HCT116 (cell line): ENCODE results near the gene F10. TPM values are rescaled to one million over a fixed set of nuclear protein-coding genes. Genes with fewer than 3 reads are reported as not detected.

ENCODE experiments used
- ATAC-seq: fragments of 200-7000 bp; cut with Tn5 transposase; 2 replicates; pipeline ENCODE4 v1.9.1; 2020; ENCODE audit warnings: mild to moderate bottlenecking, moderate library complexity
- BruUV-seq: library from RNA; stranded (reverse); fragments of 400-500 nt; replicated peaks from 2 replicates; lab custom pipeline; 2021; lab: Mats Ljungman, UMichigan
- CTCF ChIA-PET: fragments of 300-600 bp; sonication (Branson Sonifier 250); formaldehyde crosslinking; loops from one replicate; lab custom pipeline; 2021; ENCODE audit warnings: antibody characterized with exemption; lab: Charles Lee
- POLR2A ChIA-PET: fragments of 300-600, 350-600 bp; sonication (Branson Sonifier 250); formaldehyde crosslinking; loops from one replicate; lab custom pipeline; 2021; ENCODE audit warnings: antibody characterized with exemption; lab: Charles Lee
- RAD21 ChIA-PET, 2 experiments: fragments of 300-600 bp; sonication (Branson Sonifier 250); formaldehyde crosslinking; loops; one replicate each; lab custom pipeline; 2023; ENCODE audit warnings: low total read pairs in 2 of 2; ENCODE audit not compliant: uncharacterized antibody in 2 of 2, unreplicated experiment in 2 of 2, low non-redundant PET in 1 of 2; lab: Charles Lee
- DNase-seq: peaks from one replicate; pipeline ENCODE4 v3.0.0-alpha.2; 2010; ENCODE audit warnings: low read depth, low spot score
- H2AFZ ChIP-seq: fragments of 200-600 bp; shearing (Covaris generic), sonication (generic); 2 replicates; pipeline ENCODE4 v1.6.1; 2017; ENCODE audit warnings: low read depth, mixed run types, mixed read lengths, antibody characterized with exemption, low read length; ENCODE audit not compliant: poor library complexity, severe bottlenecking
- H3K27ac ChIP-seq: 2 replicates; pipeline ENCODE4 v1.5.1; 2012; ENCODE audit warnings: low read depth, low read length
- H3K27me3 ChIP-seq: fragments of 200-600 bp; sonication (generic); 2 replicates; pipeline ENCODE4 v1.6.1; 2016; ENCODE audit warnings: mixed run types, low read length, mixed read lengths; ENCODE audit not compliant: insufficient read depth
- H3K36me3 ChIP-seq, 2 experiments: fragments of 200-500 bp in 1 of 2; fragments of 200-600 bp in 1 of 2; sonication (Bioruptor generic) in 1 of 2; sonication (generic) in 1 of 2; 2 replicates each; pipeline versions ENCODE4 v1.5.1 to v1.6.1; 2014 to 2016; ENCODE audit warnings: low read length in 2 of 2, inconsistent platforms in 1 of 2, mixed read lengths in 1 of 2, mixed run types in 1 of 2; ENCODE audit not compliant: insufficient read depth in 2 of 2, control insufficient read depth in 1 of 2
- H3K4me1 ChIP-seq, 2 experiments: fragments of 200-600 bp in 1 of 2; sonication (generic) in 1 of 2; 2 replicates each; pipeline versions ENCODE4 v1.5.1 to v1.6.1; 2012 to 2017; ENCODE audit warnings: low read length in 2 of 2, inconsistent platforms in 1 of 2, mild to moderate bottlenecking in 1 of 2, mixed read lengths in 1 of 2, mixed run types in 1 of 2, moderate library complexity in 1 of 2; ENCODE audit not compliant: insufficient read depth in 2 of 2, control insufficient read depth in 1 of 2
- H3K4me2 ChIP-seq: fragments of 200-600 bp; sonication (generic); 2 replicates; pipeline ENCODE4 v1.6.1; 2017; ENCODE audit warnings: mixed run types, low read length, mixed read lengths
- H3K4me3 ChIP-seq, 2 experiments: fragments of 200-600 bp in 1 of 2; sonication (generic) in 1 of 2; replicated peaks in 1 of 2; 2 replicates each; pipeline ENCODE4 v1.5.1; 2011 to 2016; ENCODE audit warnings: low read length in 2 of 2, control low read depth in 1 of 2, low read depth in 1 of 2, mild to moderate bottlenecking in 1 of 2, mixed read lengths in 1 of 2, mixed run types in 1 of 2
- H3K79me2 ChIP-seq: fragments of 200-600 bp; sonication (generic); 2 replicates; pipeline ENCODE4 v1.6.1; 2017; ENCODE audit warnings: mild to moderate bottlenecking, mixed run types, low read length, moderate library complexity, mixed read lengths; ENCODE audit not compliant: insufficient read depth
- H3K9ac ChIP-seq: fragments of 200-600 bp; sonication (generic); 2 replicates; pipeline ENCODE4 v1.6.1; 2016; ENCODE audit warnings: low read length, mixed read lengths
- H3K9me2 ChIP-seq: fragments of 200-600 bp; sonication (generic), shearing (Covaris generic); 2 replicates; pipeline ENCODE4 v1.6.1; 2017; ENCODE audit warnings: mixed run types, mild to moderate bottlenecking, moderate library complexity; ENCODE audit not compliant: insufficient read depth
- H3K9me3 ChIP-seq, 2 experiments: fragments of 200-500 bp in 1 of 2; fragments of 200-600 bp in 1 of 2; sonication (Bioruptor generic) in 1 of 2; sonication (generic) in 1 of 2; 2 replicates each; pipeline ENCODE4 v1.6.1; 2014 to 2017; ENCODE audit warnings: low read length in 2 of 2, mixed read lengths in 2 of 2, inconsistent platforms in 1 of 2, low read depth in 1 of 2, mild to moderate bottlenecking in 1 of 2, mixed run types in 1 of 2, moderate library complexity in 1 of 2; ENCODE audit not compliant: control insufficient read depth in 1 of 2, insufficient read depth in 1 of 2
- H4K20me1 ChIP-seq: fragments of 200-600 bp; sonication (generic), shearing (Covaris generic); 2 replicates; pipeline ENCODE4 v1.6.1; 2017; ENCODE audit warnings: mixed run types, mild to moderate bottlenecking, moderate library complexity; ENCODE audit not compliant: insufficient read depth
- POLR2A ChIP-seq: IDR thresholded peaks from 2 replicates; pipeline ENCODE4 v1.7.0; 2011; ENCODE audit warnings: borderline replicate concordance; ENCODE audit not compliant: insufficient read depth, insufficient read length; ENCODE audit errors: extremely low read depth
- RAD21 ChIP-seq: IDR thresholded peaks from 2 replicates; pipeline ENCODE4 v1.6.1; 2012; ENCODE audit warnings: low read depth, mild to moderate bottlenecking
- ZNF274 ChIP-seq: fragments of 200-500 bp; sonication (Bioruptor generic); IDR thresholded peaks from 2 replicates; pipeline ENCODE4 v1.6.1; 2014; ENCODE audit warnings: mild to moderate bottlenecking, low read depth, low read length, inconsistent platforms
- intact Hi-C: fragments of 100-400 bp; cut with micrococcal nuclease; formaldehyde crosslinking; loops from 2 replicates; pipeline ENCODE4 v1.10.0; 2022
- total RNA-seq: library from RNA; stranded (reverse); gene quantifications from one replicate; pipeline ENCODE4 v1.2.1, GENCODE V29; 2021; ENCODE audit not compliant: unreplicated experiment
- TF ChIP-seq, protein P1 (sequence below): IDR thresholded peaks from 2 replicates; pipeline ENCODE4 v1.6.1; 2012

F10 gene
- total RNA-seq, 1 experiment from 2014 or later, result 4.0 TPM

DNA sequence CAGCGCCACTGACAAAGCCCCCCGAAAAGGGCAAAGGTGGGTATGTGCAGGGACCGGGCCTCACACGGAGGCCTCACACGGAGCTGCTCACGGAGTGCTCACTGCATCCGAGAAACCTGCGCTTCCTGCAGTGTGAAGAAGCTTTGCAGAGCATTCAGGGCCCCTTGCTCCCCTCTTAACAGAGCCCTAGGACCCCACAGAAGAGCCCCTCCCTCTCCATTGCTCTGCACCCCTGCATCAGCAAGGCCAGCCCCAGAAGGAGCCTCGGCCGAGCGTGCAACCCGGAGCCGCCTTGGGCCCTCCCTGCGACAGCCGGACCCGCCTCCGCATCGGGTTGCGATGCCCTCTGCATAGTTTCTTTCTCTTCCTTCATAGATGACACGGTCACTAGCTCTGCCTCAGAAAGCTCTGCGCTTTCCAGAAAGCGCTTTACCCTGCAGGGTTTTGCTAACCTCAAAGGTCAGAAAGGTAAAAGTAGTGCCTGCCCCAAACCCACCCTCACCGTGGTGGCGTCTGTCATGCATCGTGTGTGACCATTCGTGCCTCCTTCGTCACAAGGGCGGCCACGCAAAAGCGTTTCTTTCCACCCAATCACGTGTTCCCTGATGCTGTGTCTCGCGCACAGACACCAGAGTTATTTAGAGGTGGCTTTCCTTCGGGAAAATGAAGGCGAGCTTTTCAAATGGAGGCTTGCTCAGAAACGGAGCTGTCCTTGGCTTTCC, 32.7 kb upstream of the F10 start:
- no peaks in the 10 kb centered on the region for H4K20me1 ChIP-seq
- no peak overlapping the region for H3K4me2 ChIP-seq
- H3K36me3 ChIP-seq, result no peaks in the 10 kb centered on the region
- CTCF ChIA-PET, result no interaction called here
- H3K9ac ChIP-seq, result no peak overlapping the region
- no peaks in the 10 kb centered on the region for H3K9me2 ChIP-seq
- RAD21 ChIA-PET, result no interaction called here
- H3K4me3 ChIP-seq, result no peak overlapping the region
- intact Hi-C loops, result loop anchor here (10.0 kb wide), 1 partner anchor 65 kb away; the partner anchor contains the start of gene PROZ
- BruUV-seq, result no TSS peak
- no peak for DNase-seq
- H3K27me3 ChIP-seq, result no peaks in the 10 kb centered on the region
- no peaks in the 10 kb centered on the region for H3K79me2 ChIP-seq
- H3K27ac ChIP-seq, result no peak overlapping the region
- ATAC-seq, result no peak
- no peaks in the 10 kb centered on the region for H3K4me1 ChIP-seq
- no peak overlapping the region for H2AFZ ChIP-seq
- TF ChIP-seq RAD21 (no peak), POLR2A (peak; percentile 42)
- POLR2A ChIA-PET, result no interaction called here
- no peaks in the 10 kb centered on the region for H3K9me3 ChIP-seq

DNA sequence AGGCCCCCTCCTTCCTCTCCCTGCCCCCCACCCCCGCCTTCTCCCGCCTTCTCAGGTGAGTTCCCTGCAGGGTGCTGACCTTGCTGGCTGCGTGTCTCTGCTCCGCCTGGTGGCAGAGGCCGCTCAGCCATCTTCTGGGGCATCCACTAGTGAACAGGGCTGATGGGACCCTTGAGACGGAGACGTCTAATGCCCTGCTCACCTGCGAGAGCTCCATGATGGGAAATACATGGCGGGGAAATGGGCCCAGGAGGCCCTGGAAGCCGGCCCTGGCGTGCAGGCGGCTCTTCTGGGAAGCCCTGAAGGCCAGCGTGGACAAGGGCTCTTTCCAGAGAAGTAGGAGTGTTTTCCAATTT, 32.2 kb upstream of the F10 start:
- BruUV-seq, result no TSS peak

More for the DNA sequence above, 32.2 kb upstream of the F10 start:
- ChIA-PET POLR2A (no interaction called here), RAD21 (no interaction called here), CTCF (no interaction called here)
- TF ChIP-seq POLR2A (peak; percentile 50), ZNF274 (no peak)
- TF ChIP-seq, protein P1, sequence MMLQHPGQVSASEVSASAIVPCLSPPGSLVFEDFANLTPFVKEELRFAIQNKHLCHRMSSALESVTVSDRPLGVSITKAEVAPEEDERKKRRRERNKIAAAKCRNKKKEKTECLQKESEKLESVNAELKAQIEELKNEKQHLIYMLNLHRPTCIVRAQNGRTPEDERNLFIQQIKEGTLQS, result no peak
- no peak for DNase-seq
- Histone ChIP-seq H3K36me3 (no peaks in the 10 kb centered on the region), H3K4me2 (no peak overlapping the region), H3K79me2 (no peaks in the 10 kb centered on the region), H2AFZ (no peak overlapping the region), H3K27me3 (no peaks in the 10 kb centered on the region), H3K4me1 (no peaks in the 10 kb centered on the region), H3K9me2 (no peaks in the 10 kb centered on the region), H3K9me3 (no peaks in the 10 kb centered on the region), H4K20me1 (no peaks in the 10 kb centered on the region), H3K4me3 (no peak overlapping the region), H3K27ac (no peak overlapping the region), H3K9ac (no peak overlapping the region)
- intact Hi-C loops, result no loop called here
- peak; percentile 37; the same call in 1 of the 2 replicates for ATAC-seq
